CD1c-positive myeloid dendritic cell (primary cell): Measurements from ENCODE around the gene KLHDC8A.

Experiments
- DNase-seq: peaks from one replicate; pipeline ENCODE4 v3.0.0-alpha.2; 2016; ENCODE audit errors: extremely low spot score

The KLHDC8A gene

DNA sequence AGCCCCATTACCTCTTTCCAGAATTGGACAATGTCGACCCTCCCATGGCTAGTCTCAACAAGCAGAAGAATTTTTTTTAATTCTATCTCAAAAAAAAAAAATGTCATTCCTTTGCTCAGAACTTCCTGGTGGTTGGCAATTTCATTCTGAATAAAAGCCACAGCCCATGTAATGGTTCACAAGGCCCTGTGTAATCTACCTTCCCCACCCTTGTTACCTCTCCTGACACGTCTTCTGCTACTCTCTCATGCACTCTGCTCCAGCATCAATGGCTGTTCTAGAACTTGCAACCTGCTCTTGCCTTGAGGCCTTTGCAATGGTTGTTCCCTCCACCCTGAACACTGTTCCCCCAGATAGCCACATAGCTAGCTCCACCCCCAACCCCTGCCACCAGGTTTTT, 60.6 kb downstream of the KLHDC8A start:
- no peak for DNase-seq

DNA sequence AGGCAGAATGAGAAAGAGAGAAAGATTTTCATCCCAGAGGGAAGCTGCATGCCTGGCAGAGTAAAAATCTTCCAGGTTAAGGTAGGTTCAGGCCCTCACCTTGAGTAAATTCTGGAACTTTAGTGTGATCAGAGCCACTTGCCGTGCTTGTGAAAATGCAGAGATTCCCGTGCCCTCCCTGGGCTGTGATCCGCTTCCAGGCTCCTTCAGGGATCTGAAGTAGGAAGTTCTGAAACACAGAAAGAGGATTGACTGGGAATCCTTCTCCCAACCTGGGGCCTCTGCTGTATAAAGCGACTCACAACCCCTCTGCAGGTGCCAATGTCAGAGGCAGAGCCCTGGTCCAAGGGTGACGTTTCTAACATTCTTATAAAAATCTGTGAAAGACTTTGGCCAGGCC, 61.8 kb downstream of the KLHDC8A start:
- no peak for DNase-seq

GRCh38 chr1:205294175-205294917, 62.4 kb downstream of the KLHDC8A start:
- DNase-seq: no peak

DNA sequence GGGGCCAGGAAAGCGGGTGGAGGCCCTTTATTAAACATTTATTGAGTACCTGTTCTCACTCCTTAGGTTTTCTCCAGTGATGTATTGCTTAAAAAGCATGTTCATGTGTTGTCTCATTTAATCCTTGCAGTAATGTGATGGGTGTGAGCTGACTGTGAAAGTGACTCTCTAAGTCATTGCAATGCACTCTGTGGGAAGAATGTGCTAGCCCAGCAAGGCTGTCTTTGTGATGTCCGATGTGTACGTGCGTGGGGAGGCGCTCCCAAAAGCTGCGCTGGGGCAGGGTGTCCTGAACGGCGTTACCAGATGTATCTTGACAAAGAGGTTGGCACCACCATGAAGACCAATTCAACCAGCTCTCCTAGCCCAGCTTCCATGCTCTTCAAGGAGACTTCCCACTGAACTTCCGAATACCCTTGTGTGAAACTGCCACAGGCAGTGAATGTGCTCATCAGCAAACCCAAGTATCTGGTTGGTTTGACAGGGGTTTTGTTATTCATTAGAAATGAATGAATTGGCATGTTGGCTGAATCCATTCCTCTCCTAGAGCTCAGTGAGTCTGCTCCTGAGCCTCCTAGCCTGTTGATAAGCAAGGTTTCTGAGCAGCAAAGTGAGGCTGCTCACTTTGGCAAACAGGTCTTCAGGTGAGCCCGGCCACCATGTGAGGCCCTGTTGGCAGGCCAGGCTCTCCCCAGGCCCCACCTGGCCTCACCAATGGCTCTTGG, 63.2 kb downstream of the KLHDC8A start:
- DNase-seq: no peak

DNA sequence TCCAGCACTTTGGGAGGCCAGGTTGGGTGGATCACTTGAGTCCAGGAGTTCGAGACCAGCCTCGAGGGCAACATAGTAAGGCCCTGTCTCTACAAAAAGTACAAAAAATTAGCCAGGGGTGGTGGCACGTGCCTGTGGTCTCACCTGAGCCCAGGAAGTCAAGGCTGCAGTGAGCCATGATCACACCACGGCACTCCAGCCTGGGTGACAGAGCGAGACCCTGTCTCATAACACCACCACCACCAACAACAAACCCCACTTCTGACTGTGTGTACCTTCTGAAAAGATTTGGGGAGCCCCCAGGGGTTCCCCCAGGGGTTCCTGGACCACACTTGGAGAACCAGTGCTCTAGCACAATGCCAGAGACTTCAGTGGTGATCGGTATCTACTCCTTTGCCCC, 65.1 kb downstream of the KLHDC8A start:
- no peak for DNase-seq

DNA sequence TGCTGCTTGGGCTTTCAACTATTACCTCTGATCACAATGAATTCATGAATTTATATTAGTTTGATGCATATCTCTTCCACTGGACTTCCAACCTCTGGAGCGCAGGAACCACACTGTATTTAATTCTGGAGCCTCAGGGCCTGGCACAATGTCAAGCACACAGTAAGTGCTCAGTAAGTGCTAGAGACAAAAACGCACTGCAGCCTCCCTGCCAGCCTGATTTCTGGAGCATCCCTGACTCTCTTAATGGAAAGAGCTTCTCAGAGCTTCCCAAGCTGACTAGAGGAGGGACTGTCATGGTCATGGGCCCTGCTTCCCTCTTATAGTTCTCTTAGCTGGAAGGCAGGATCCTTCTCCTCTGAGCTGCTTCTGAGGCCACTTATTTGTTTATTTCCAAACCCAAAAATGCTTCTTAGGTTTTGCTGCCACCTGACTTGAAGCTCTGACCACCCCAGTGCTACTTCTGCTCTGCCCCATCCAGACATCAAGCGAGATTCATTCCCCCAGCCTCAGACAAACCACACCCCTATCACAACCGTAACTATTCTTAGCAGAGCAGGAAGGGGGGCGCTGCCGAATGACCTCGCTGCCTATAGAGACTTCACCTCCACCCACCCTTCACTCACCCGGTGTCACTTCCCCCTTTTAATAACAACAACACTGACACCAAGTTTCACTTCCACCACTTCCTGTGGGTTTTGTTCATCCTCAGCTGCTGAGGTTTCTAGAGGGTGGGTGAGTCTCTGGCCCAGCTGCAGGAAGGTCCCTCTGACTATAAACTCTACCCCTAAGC, 68.8 kb downstream of the KLHDC8A start:
- peak; percentile 96 for DNase-seq

GRCh38 chr1:205287076-205287475, 69.6 kb downstream of the KLHDC8A start:
- DNase-seq: peak; percentile 25

DNA sequence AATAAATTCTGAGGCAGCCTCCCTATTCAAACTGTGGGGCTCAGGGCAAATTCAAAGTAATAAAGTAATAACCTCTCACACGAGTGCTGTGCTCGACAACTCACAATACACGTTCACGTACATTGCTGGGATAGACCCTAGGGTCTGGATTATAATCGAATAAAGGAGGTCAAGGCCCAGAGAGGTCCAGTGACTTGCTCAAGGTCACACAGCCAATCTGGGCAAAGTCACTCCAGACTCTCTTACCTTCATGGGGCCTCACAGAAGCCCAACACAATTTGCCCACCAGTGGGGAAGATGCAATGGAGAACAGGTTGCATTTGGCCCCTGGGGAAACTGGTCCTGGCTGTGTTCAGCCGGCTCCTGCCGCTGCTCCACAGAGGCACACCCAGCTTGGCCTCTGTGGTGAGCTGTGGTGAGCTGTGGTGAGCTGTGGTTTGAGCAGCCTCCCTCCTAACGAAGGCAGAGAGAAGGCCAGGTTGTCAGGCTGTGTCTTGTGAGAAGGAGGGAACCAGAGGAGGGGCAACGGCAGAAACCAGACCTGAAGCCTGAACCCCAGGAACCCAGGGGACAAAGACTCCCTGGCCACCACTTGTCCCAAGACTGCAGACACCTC, 70.3 kb downstream of the KLHDC8A start:
- DNase-seq: peak; percentile 31
